ENCODE measurements around the gene CHST15. TPM values are rescaled to one million over a fixed set of nuclear protein-coding genes. Genes with fewer than 3 reads are reported as not detected.
"Not testable (repeated sequence)": the region's sequence is repeated elsewhere in the genome, so short reads cannot be mapped to it uniquely, and the experiment has no call there.

CHST15 gene
- total RNA-seq, 1 donor from 2014 or later = 4.5 TPM

DNA sequence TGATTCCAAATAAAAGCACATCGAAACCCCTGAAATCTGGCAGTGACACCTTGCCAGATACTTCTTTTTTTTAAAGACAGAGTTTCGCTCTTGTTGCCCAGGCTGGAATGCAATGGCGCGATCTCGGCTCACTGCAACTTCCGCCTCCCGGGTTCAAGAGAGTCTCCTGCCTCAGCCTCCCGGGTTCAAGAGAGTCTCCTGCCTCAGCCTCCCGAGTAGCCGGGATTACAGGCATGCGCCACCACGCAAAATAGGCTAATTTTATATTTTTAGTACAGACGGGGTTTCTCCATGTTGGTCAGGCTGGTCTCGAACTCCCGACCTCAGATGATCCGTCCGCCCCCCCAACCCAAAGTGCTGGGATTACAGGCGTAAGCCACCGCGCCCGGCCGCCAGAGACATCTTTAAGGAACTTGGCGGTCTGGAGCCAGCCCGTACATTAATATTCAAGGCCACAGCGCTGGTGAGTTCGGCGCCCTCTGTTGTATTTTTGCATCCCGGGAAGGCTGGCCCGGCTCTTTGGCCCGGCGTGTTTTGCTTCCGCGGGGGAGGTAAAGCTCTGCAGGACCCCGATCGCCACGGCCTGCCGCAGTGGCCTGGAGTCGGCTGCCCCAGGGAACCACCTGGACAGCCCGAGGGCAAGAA lies 498 bp upstream of the CHST15 start:
- DNase-seq = peak; percentile 41
- TF ChIP-seq, protein P1, sequence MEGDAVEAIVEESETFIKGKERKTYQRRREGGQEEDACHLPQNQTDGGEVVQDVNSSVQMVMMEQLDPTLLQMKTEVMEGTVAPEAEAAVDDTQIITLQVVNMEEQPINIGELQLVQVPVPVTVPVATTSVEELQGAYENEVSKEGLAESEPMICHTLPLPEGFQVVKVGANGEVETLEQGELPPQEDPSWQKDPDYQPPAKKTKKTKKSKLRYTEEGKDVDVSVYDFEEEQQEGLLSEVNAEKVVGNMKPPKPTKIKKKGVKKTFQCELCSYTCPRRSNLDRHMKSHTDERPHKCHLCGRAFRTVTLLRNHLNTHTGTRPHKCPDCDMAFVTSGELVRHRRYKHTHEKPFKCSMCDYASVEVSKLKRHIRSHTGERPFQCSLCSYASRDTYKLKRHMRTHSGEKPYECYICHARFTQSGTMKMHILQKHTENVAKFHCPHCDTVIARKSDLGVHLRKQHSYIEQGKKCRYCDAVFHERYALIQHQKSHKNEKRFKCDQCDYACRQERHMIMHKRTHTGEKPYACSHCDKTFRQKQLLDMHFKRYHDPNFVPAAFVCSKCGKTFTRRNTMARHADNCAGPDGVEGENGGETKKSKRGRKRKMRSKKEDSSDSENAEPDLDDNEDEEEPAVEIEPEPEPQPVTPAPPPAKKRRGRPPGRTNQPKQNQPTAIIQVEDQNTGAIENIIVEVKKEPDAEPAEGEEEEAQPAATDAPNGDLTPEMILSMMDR (IDR thresholded peaks at IDR 0.05; ENCODE audit: borderline replicate concordance) = peak; percentile 19
- H3K9me3 ChIP-seq (replicated peaks); intact Hi-C loops (cut with micrococcal nuclease); H3K36me3 ChIP-seq: not testable (repeated sequence)
- Histone ChIP-seq H3K4me3 (peak overlapping the region; percentile 74), H3K4me1 (peaks cover 37% of the 10 kb centered on the region), H3K27me3 (ENCODE audit: low read depth) (peaks cover 99% of the 10 kb centered on the region), H3K27ac (replicated peaks) (peak overlapping the region; percentile 65)

DNA sequence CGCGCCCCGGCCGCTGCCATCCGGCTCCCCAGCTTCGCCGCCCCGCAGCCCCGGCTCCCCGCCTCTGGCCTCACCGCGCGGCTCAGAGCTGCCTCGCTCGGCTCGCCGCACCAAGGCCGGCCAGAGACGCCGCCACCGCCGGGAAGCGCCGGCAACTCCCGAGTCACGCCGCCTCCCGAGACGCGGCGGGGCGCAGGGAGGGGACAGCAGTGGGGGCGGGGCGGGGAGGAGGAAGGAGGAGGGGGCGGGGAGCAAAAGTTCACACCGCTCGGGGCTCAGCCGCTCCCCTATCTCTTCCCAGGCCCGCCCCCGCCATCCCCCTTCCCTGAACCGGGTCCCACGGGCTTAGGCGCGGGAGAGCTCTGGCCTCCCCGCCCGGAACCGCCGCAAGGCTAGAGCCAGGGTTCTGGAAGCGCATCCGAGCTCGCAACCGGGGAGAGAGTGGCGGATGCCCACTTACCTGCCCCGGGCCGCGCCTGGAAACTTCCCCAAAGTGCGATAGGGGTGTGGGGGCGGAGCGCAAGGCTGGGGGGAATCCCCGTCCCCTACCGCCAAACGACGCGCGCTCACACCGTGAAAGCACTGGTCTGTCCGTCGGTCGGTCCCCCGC lies 1.0 kb downstream of the CHST15 start:
- Histone ChIP-seq H3K27ac (replicated peaks) (peak overlapping the region; percentile 65), H3K4me3 (peak overlapping the region; percentile 74), H3K27me3 (ENCODE audit: low read depth) (peaks cover 93% of the 10 kb centered on the region), H3K36me3 (no peaks in the 10 kb centered on the region), H3K9me3 (replicated peaks) (peaks cover 6% of the 10 kb centered on the region), H3K4me1 (peaks cover 37% of the 10 kb centered on the region)
- intact Hi-C loops (cut with micrococcal nuclease) = no loop called here
- peak; percentile 64 for DNase-seq
- TF ChIP-seq, protein P1 (IDR thresholded peaks at IDR 0.05; ENCODE audit: borderline replicate concordance) = no peak

DNA sequence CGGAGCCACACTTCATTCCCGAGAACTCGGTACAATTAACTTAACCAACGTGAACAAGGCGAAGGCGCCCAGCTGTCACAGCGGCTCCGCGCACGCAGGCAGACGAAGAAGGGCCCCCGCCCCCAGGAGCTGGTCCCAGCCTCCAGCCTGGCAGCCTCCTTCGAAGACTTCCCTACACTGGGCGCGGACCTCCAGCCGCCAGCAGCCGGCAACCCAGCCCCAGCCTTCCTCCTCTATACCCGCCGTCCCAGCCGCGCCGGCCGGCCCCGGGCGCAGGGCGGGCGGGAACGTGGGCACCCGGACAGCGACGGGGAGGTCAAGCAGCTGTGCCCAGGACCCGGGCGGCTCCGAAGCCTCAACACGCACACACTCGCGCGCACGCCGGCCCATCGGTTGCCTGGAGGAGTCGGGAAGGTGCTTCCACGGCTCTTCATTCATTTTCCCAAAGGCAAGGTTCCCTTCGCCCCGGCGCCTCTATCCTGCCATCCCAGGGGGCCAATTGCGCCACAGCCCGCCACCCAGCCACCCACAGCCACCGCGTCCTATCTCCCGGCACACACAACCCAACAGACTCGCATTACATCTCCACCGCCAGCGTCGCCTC lies 1.6 kb downstream of the CHST15 start:
- H3K36me3 ChIP-seq = no peaks in the 10 kb centered on the region
- H3K27me3 ChIP-seq (ENCODE audit: low read depth) = peaks cover 87% of the 10 kb centered on the region
- peaks cover 6% of the 10 kb centered on the region for H3K9me3 ChIP-seq (replicated peaks)
- H3K4me1 ChIP-seq = peaks cover 37% of the 10 kb centered on the region
- TF ChIP-seq, protein P1 (IDR thresholded peaks at IDR 0.05; ENCODE audit: borderline replicate concordance) = no peak
- peak; percentile 34 for DNase-seq
- intact Hi-C loops (cut with micrococcal nuclease) = no loop called here
- peak overlapping the region; percentile 65 for H3K27ac ChIP-seq (replicated peaks)
- H3K4me3 ChIP-seq = peak overlapping the region; percentile 74

DNA sequence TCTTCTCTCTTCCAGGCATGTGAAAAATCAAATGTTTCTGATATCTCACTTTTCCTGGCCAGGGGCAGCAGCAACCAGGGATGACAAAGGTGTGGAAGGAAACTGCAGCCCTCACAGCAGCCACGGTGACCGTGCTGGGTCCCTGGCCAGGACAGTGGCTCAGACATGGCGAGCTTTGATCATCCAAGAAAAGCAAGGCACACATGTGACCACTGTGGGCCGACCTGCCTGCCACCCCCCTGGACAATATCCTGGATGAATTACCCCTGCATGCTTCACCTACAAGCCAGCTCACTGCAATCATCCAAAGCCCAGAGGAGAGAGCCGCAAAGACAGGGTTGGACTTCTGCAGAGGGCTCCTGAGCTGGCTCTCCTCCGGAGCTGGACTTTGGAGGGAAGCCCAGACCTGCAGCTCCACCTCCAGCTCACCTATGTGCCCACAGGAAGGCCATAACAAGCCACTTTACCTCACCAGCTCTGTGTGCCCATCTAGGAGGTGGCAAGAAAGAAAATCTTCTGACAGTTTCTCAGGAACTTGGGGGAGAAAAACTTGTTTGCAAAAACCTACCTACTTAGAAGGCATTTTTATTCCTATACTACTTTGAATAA lies 2.7 kb downstream of the CHST15 start:
- intact Hi-C loops (cut with micrococcal nuclease) = no loop called here
- peaks cover 76% of the 10 kb centered on the region for H3K27me3 ChIP-seq (ENCODE audit: low read depth)
- DNase-seq = no peak
- no peak overlapping the region for H3K27ac ChIP-seq (replicated peaks)
- H3K36me3 ChIP-seq = no peaks in the 10 kb centered on the region
- no peak overlapping the region for H3K4me3 ChIP-seq
- TF ChIP-seq, protein P1 (IDR thresholded peaks at IDR 0.05; ENCODE audit: borderline replicate concordance) = no peak
- peaks cover 37% of the 10 kb centered on the region for H3K4me1 ChIP-seq
- H3K9me3 ChIP-seq (replicated peaks) = no peaks in the 10 kb centered on the region

DNA sequence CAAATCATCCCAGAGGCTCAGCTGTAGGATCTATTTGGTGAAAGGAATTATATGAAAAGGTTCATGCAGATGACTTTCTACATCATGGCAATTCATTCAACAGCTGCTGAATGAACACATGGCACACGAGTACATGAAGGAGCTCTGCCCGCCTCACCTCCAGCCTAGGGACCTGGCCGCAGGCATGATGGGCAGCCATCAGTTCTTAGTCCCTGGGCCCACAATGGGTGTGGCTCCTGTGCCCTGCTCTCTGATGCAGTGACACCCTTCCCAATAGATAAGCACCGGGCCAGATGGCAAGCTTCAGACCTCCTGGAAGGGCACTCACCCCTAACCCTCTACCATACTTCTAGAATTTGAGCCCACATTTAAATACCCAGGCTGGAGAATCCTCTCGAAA lies 3.5 kb downstream of the CHST15 start:
- TF ChIP-seq, protein P1 (IDR thresholded peaks at IDR 0.05; ENCODE audit: borderline replicate concordance) = no peak
- peaks cover 68% of the 10 kb centered on the region for H3K27me3 ChIP-seq (ENCODE audit: low read depth)
- H3K36me3 ChIP-seq = no peaks in the 10 kb centered on the region
- no peak overlapping the region for H3K4me3 ChIP-seq
- H3K4me1 ChIP-seq = peaks cover 37% of the 10 kb centered on the region
- intact Hi-C loops (cut with micrococcal nuclease) = no loop called here
- DNase-seq = no peak
- no peak overlapping the region for H3K27ac ChIP-seq (replicated peaks)
- no peaks in the 10 kb centered on the region for H3K9me3 ChIP-seq (replicated peaks)
